GM18507 (cell line): ENCODE results near the gene COL1A2.
A peak's percentile ranks its signal among the peaks of the same experiment; 100 is the strongest.

Experiments used
- DNase-seq: peaks from one replicate; pipeline ENCODE4 v3.0.0; 2011; ENCODE audit warnings: low read depth; ENCODE audit not compliant: insufficient read length; ENCODE audit errors: extremely low spot score
- FAIRE-seq: peaks from 2 replicates; lab custom pipeline; 2011; peaks lifted over from hg19 to GRCh38; lab: Jason Lieb, UNC

COL1A2 gene

DNA sequence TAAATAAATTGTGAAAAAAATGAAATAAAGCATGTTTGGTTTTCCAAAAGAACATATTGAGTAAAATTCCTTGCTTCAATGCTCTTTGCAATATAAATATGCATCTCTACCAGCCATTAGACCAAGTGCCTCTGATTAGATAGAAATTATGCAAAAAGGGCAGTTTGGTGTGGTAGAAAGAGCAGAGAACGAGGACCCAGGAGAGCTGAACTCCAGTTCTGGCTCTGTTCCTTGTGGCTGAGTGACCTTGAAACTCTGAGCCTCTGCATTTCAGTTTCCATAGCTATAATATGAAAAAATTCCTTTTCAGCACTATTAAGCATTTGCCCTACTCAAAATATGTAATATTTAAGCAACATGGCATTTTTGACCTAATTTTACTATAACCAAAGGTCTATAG, 36.5 kb downstream of the COL1A2 start:
- no peak for DNase-seq
- FAIRE-seq: no peak

- FAIRE-seq (no peak), DNase-seq (no peak)
Observed at GRCh38 chr7:94431619-94432280, 37.1 kb downstream of the COL1A2 start.

- DNase-seq: no peak
- FAIRE-seq: no peak
Observed at GRCh38 chr7:94432281-94432670, 37.6 kb downstream of the COL1A2 start.

DNA sequence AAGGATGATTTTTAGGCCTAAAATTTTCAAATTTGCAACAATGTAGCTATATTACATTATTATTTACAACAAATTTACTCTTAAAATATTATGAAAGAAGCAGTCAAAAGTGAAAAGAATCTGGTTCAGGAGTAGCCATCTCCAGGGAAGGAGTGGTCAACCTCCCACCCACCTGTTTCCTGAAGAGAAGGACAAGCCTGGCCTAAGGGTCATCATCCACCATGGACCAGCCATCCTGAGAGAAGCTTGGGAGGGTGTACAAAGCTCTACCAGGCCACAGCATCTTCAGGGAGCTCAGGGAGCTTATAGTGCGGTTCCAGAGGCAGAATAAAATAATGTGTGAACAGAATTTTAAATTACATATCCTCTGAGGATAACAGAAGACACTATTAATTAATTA, 38.1 kb downstream of the COL1A2 start:
- no peak for FAIRE-seq
- no peak for DNase-seq

GRCh38 chr7:94433224-94433623, 38.5 kb downstream of the COL1A2 start:
- FAIRE-seq (no peak), DNase-seq (no peak)

DNA sequence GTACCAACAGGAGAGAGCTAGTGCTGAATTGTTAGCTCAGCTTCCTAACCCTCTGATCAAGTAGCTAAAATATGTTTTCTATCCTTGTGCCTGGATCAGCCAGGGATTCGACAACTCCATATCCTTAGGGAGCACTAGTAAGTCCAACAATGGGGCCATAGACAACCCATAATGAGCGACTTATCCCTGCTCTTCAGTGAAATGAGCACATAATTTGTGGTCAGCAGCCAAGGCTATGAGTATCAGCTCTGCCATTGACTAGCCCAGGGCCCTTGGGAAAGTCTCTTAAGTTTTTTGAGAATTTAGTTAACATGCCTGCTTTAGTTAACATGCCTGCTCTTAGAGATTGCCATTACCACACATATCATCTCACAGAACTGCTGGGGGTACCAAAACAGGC, 39.3 kb downstream of the COL1A2 start:
- FAIRE-seq: no peak

GRCh38 chr7:94436018-94436604, 41.4 kb downstream of the COL1A2 start:
- peak; percentile 15 for DNase-seq
- FAIRE-seq: peak; percentile 84

More for the DNA sequence above, 39.3 kb downstream of the COL1A2 start:
- no peak for DNase-seq

DNA sequence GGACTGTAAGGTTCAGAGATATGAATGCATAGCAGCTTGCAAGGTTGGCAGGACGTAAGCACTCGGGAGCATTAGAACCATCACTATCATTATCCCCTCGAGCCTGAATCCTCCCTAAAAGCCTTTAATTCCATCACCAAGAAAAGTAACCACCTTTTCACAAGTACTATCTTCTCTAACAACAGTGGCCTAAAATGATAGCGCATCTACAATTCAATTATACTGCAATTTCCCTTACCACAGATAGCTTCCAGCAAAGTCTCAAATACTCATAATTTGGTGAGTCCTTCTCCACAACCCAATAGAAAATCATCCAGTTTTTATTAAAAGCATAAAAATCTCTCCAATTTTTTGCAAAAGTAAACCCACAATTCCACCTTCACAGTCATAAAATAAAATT, 42.0 kb downstream of the COL1A2 start:
- FAIRE-seq (no peak), DNase-seq (no peak)

- no peak for DNase-seq
- no peak for FAIRE-seq
Observed at GRCh38 chr7:94439893-94440381, 45.2 kb downstream of the COL1A2 start.

DNA sequence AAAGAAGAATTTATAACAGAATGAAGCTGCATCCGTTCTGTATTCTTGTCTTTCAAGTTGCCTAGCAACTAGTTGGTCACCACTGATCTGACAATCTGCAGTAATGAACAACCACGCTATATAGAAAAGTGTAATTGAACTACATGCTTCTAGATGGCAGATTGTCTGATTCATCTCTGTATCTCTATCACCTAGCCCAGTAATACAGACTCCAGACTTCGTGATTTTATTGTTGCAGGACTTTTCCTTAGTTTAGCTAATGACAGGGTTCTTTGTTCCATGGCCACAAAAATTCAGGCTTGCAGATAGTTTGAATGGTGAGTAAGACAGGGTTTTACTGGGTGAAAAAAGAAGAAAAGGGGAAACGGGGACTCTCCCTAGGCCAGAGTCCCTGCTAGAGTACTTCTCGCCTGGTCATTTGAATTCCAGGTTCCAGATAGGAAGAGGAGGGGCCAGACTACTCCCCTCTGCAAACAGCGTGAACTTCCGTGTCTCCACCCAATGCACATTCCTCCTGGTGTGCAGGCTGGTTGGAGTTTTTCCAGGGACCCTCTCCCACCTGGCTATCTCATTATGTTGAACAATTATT, 45.9 kb downstream of the COL1A2 start:
- no peak for DNase-seq

GRCh38 chr7:94441138-94441537, 46.4 kb downstream of the COL1A2 start:
- no peak for DNase-seq
- no peak for FAIRE-seq

More for the DNA sequence above, 45.9 kb downstream of the COL1A2 start:
- no peak for FAIRE-seq

DNA sequence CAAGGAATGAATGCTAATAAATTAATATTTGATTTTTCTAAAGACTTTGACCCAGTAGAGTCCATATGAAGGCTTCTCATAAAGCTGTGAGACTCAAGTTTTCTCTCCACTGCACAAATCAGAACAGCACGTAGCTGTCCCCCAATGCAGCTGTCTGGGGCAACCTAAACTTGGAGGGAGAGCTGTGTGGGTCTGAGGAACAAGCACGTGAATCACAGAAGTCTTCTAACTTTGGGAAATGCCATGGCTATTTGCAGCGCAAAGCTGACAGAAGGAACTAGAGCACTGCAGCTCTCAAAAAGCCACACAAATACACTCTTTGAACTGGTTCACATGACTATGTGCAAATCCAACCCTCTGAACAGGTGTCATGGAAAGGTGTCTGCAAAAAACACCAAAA, 47.9 kb downstream of the COL1A2 start:
- no peak for FAIRE-seq
- DNase-seq: no peak

DNA sequence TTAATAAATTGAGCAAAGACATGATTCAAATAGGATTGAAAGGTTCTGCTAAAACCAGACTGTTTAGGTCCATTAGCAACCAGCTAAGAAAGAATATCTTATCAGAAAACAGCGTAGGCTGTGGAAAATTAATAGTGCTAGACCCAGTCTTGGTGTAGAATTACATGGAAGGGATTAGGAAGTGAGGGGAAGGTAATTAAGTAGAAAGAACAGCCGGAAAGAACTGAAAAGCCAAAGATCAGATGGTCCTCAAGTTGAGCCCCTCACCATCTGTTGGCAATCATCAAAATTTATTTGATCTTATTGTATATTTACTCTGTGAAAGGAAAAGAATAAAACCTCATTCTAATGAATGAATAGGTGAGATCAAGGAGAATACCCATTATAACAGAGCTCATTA, 50.1 kb downstream of the COL1A2 start:
- no peak for DNase-seq
- no peak for FAIRE-seq

- DNase-seq (no peak), FAIRE-seq (no peak)
Observed at GRCh38 chr7:94445696-94446194, 51.0 kb downstream of the COL1A2 start.

DNA sequence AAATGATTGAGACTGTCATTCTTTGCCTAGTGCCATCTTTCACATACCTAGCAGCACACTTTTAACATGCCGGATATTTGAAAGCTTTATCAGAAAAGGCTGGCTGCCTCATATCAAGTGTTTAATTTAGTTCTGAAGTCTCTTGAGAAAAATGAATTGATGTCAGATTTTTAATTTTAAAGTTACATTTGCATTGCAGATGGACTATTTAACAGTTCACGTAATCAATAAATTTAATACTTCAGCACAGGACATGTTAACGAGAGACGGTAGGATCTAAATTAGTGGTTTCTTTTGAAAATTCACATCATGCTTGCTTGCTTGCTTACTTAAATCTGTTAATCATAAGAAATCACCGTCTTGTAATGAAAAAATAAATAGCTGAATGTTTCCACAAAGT, 51.6 kb downstream of the COL1A2 start:
- no peak for FAIRE-seq
- no peak for DNase-seq

- no peak for DNase-seq
- FAIRE-seq: no peak
Observed at GRCh38 chr7:94449151-94449725, 54.5 kb downstream of the COL1A2 start.

DNA sequence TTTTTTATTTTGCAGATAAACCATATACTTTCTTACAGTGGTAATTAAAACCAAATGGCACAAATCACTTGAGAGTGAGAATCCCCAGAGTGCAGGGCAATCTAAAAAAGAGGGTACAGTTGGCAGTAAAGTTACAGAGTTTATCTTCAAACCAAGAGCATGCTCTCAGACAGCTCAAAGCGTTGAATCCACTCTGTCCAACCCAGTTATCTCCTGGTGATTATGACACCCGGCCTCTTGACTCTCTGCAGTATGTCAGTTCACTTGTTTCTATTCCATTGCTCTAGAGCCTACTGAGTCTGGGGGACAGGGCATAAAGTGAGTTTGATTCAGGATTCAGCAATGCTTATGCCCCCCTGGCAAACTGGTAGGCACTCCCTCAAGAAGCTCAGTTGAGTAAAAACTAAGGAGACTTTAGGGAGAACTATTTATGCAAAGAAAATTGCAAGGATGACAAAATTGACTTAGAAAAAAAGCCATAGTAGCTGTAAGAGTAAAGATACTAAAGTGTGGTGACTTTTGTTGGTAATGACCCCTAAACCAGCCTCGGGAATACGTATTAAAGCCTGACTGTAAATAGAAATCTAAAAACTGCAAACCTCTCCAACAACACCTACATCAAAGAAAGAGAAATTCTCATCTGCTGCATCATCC, 55.5 kb downstream of the COL1A2 start:
- no peak for FAIRE-seq
- DNase-seq: no peak

GRCh38 chr7:94451187-94451586, 56.5 kb downstream of the COL1A2 start:
- FAIRE-seq: no peak
- DNase-seq: no peak

DNA sequence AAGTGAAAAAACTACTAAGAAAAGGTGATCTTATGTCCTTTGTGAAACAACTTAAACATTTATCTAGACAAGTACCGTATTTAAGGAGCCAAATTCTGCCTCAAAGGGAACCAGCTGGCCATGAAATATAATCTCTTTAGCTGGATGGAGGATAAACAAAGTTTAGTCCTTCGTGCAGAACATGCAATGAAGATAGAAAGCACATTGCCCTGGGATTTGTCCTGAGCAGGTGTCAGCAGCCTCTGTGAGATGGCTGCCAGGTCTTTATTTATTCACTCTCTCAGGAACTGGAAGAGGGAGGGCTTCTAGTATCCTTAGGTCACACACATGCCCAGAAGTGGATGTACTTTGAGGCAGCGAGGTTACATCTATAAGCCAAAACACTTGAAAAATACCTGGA, 57.5 kb downstream of the COL1A2 start:
- no peak for FAIRE-seq
- DNase-seq: no peak

- FAIRE-seq (no peak), DNase-seq (no peak)
Observed at GRCh38 chr7:94453898-94454297, 59.2 kb downstream of the COL1A2 start.
